ENCODE results near the gene CYB5R4. TPM values are rescaled to one million over a fixed set of nuclear protein-coding genes. Genes with fewer than 3 reads are reported as not detected.

Gene CYB5R4
- total and polyA plus RNA-seq, 2 experiments from 2014 or later: 10.3 to 10.7 TPM

GRCh38 chr6:83911278-83911677, 51.8 kb downstream of the CYB5R4 start:
- H3K9me3 ChIP-seq (ENCODE audit: low read depth): no peaks in the 10 kb centered on the region
- H3K79me2 ChIP-seq: peaks cover 10% of the 10 kb centered on the region
- no peaks in the 10 kb centered on the region for H4K20me1 ChIP-seq (ENCODE audit: insufficient read depth, poor library complexity, severe bottlenecking)
- no peak overlapping the region for H2AFZ ChIP-seq
- H3K4me1 ChIP-seq (ENCODE audit: insufficient read depth): no peaks in the 10 kb centered on the region
- DNase-seq (ENCODE audit: low spot score): no peak
- H3K27ac ChIP-seq: no peak overlapping the region
- no peak for TF ChIP-seq EZH2phosphoT487 (IDR thresholded peaks at IDR 0.05; ENCODE audit: low read depth, severe bottlenecking, unreplicated experiment)
- no peak for TF ChIP-seq CTCF (IDR thresholded peaks at IDR 0.05; ENCODE audit: poor library complexity)
- TF ChIP-seq EZH2 (IDR thresholded peaks at IDR 0.05; ENCODE audit: borderline replicate concordance): no peak
- H3K27me3 ChIP-seq: no peaks in the 10 kb centered on the region
- no peaks in the 10 kb centered on the region for H3K36me3 ChIP-seq (replicated peaks; ENCODE audit: insufficient read depth, low read depth)
- H3K9me2 ChIP-seq (replicated peaks; ENCODE audit: insufficient read depth): no peaks in the 10 kb centered on the region
- H3K4me2 ChIP-seq: no peak overlapping the region
- H3K4me3 ChIP-seq: no peak overlapping the region

DNA sequence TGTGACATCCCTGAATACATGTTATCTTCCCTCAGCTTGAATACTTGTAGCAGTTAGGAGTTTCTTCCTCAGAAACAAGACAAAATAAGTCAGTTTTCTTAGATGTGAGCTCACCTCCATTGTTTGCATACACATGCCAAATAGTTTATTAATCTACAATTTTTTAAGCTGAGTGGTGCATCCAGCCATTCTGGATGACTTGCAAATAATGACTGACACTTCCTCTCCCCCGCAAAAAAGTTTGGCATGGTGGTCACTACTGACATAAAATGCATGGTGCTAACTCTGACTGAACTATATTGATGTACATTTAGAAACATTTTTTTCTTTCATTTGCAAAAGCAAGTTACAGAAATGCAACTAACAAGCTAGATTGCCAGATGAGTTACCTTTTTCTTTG, 55.5 kb downstream of the CYB5R4 start:
- WGBS (ENCODE audit: low lambda C conversion rate, missing lambda C conversion rate): 92% methylated on average over 1 of the region's 1 CpG
- no peak overlapping the region for H3K4me2 ChIP-seq
- no peaks in the 10 kb centered on the region for H3K9me3 ChIP-seq (ENCODE audit: low read depth)
- no peaks in the 10 kb centered on the region for H3K9me2 ChIP-seq (replicated peaks; ENCODE audit: insufficient read depth)
- no peaks in the 10 kb centered on the region for H3K36me3 ChIP-seq (replicated peaks; ENCODE audit: insufficient read depth, low read depth)
- DNase-seq (ENCODE audit: low spot score): no peak
- no peak for TF ChIP-seq EZH2 (IDR thresholded peaks at IDR 0.05; ENCODE audit: borderline replicate concordance)
- TF ChIP-seq EZH2phosphoT487 (IDR thresholded peaks at IDR 0.05; ENCODE audit: low read depth, severe bottlenecking, unreplicated experiment): no peak
- no peak for TF ChIP-seq CTCF (IDR thresholded peaks at IDR 0.05; ENCODE audit: poor library complexity)
- H3K4me1 ChIP-seq (ENCODE audit: insufficient read depth): no peaks in the 10 kb centered on the region
- no peaks in the 10 kb centered on the region for H3K79me2 ChIP-seq
- H3K27me3 ChIP-seq: no peaks in the 10 kb centered on the region
- H2AFZ ChIP-seq: no peak overlapping the region
- H3K27ac ChIP-seq: no peak overlapping the region
- H3K4me3 ChIP-seq: no peak overlapping the region
- no peaks in the 10 kb centered on the region for H4K20me1 ChIP-seq (ENCODE audit: insufficient read depth, poor library complexity, severe bottlenecking)

DNA sequence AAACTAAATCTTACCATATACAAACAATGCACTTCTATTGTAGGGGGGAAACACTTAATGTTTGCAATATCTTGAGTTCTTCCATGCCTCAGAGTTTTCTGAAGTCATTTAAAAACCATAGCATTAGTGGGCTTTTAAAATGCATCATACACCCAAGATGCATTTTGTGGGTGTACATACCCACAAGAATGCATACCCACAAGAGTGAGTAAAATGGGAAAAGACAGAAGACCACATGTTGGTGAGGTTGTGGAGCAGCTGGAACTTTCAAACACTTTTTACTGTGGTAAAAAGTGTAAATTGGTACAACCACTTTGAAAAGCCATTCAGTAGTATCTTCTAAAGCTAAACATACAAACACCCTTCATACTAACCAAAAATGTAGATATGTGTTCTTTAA, 57.5 kb downstream of the CYB5R4 start:
- no peaks in the 10 kb centered on the region for H3K79me2 ChIP-seq
- H3K4me3 ChIP-seq: no peak overlapping the region
- H3K27ac ChIP-seq: no peak overlapping the region
- H3K9me2 ChIP-seq (replicated peaks; ENCODE audit: insufficient read depth): no peaks in the 10 kb centered on the region
- H3K36me3 ChIP-seq (replicated peaks; ENCODE audit: insufficient read depth, low read depth): no peaks in the 10 kb centered on the region
- no peak overlapping the region for H3K4me2 ChIP-seq
- H4K20me1 ChIP-seq (ENCODE audit: insufficient read depth, poor library complexity, severe bottlenecking): no peaks in the 10 kb centered on the region
- H3K4me1 ChIP-seq (ENCODE audit: insufficient read depth): no peaks in the 10 kb centered on the region
- no peak overlapping the region for H2AFZ ChIP-seq
- H3K9me3 ChIP-seq (ENCODE audit: low read depth): no peaks in the 10 kb centered on the region
- DNase-seq (ENCODE audit: low spot score): no peak
- no peaks in the 10 kb centered on the region for H3K27me3 ChIP-seq
- TF ChIP-seq EZH2phosphoT487 (IDR thresholded peaks at IDR 0.05; ENCODE audit: low read depth, severe bottlenecking, unreplicated experiment): no peak
- TF ChIP-seq CTCF (IDR thresholded peaks at IDR 0.05; ENCODE audit: poor library complexity): no peak
- TF ChIP-seq EZH2 (IDR thresholded peaks at IDR 0.05; ENCODE audit: borderline replicate concordance): no peak

DNA sequence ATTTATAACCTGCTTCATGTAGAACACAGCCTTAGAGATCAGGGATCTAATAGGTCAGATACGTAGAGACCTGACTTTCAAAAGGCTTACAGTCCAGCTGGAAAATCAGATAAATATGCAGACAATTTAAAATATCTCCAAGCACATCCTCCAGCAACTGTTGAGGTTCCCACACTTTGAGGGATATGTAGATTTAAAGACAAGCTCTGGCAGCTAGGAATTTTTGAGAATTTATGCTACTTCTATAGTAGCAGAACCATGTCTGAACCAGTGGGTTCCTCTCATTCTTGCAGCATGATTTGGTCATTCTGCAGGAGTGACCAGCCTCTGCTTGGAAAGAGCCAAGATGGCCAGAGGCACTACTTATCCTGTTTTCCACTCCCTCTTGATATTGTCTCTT, 60.5 kb downstream of the CYB5R4 start:
- Histone ChIP-seq H2AFZ (no peak overlapping the region), H4K20me1 (ENCODE audit: insufficient read depth, poor library complexity, severe bottlenecking) (no peaks in the 10 kb centered on the region), H3K27ac (no peak overlapping the region), H3K36me3 (replicated peaks; ENCODE audit: insufficient read depth, low read depth) (no peaks in the 10 kb centered on the region), H3K27me3 (no peaks in the 10 kb centered on the region), H3K4me1 (ENCODE audit: insufficient read depth) (no peaks in the 10 kb centered on the region), H3K4me2 (no peak overlapping the region), H3K9me3 (ENCODE audit: low read depth) (no peaks in the 10 kb centered on the region), H3K4me3 (no peak overlapping the region), H3K79me2 (no peaks in the 10 kb centered on the region), H3K9me2 (replicated peaks; ENCODE audit: insufficient read depth) (no peaks in the 10 kb centered on the region)
- no peak for TF ChIP-seq EZH2 (IDR thresholded peaks at IDR 0.05; ENCODE audit: borderline replicate concordance)
- no peak for TF ChIP-seq CTCF (IDR thresholded peaks at IDR 0.05; ENCODE audit: poor library complexity)
- no peak for TF ChIP-seq EZH2phosphoT487 (IDR thresholded peaks at IDR 0.05; ENCODE audit: low read depth, severe bottlenecking, unreplicated experiment)
- WGBS (ENCODE audit: low lambda C conversion rate, missing lambda C conversion rate): 100% methylated on average over 1 of the region's 1 CpG
- no peak for DNase-seq (ENCODE audit: low spot score)

Measured in hepatocyte (in vitro differentiated cells).